Jurkat, Clone E6-1 (cell line): ENCODE measurements around the gene SLAMF7.

Source experiments
- DNase-seq: peaks from one replicate; pipeline ENCODE4 v3.0.0-alpha.2; 2011; ENCODE audit warnings: low read depth, low spot score
- H3K4me3 ChIP-seq: 2 replicates; pipeline ENCODE4 v1.5.1; 2011; ENCODE audit warnings: mild to moderate bottlenecking, low read length, control low read depth, moderate library complexity

Gene SLAMF7

GRCh38 chr1:160794376-160794775, 55.3 kb downstream of the SLAMF7 start:
- DNase-seq: no peak
- no peak overlapping the region for H3K4me3 ChIP-seq

GRCh38 chr1:160795951-160796383, 56.9 kb downstream of the SLAMF7 start, which contains the start of gene LY9:
Gene LY9 (plus strand): TSS chr1:160796174. CDS start chr1:160796188, 14 bp downstream.
- H3K4me3 ChIP-seq: peak within 1 kb of the TSS; percentile 58
- DNase-seq: peak; percentile 95

- DNase-seq: no peak
- H3K4me3 ChIP-seq: peak overlapping the region; percentile 58
These were observed 58.2 kb downstream of the SLAMF7 start for GRCh38 chr1:160797271-160797709.

- peak; percentile 83 for DNase-seq
- no peak overlapping the region; the same call in none of the 2 replicates for H3K4me3 ChIP-seq
These were observed 58.8 kb downstream of the SLAMF7 start for GRCh38 chr1:160797861-160798273.

- no peak for DNase-seq
- H3K4me3 ChIP-seq: no peak overlapping the region; the same call in 1 of the 2 replicates
These were observed 59.4 kb downstream of the SLAMF7 start for GRCh38 chr1:160798439-160798838.

- no peak overlapping the region for H3K4me3 ChIP-seq
- no peak for DNase-seq
These were observed 60.6 kb downstream of the SLAMF7 start for GRCh38 chr1:160799641-160800040.

- DNase-seq: no peak
These were observed 61.1 kb downstream of the SLAMF7 start for GRCh38 chr1:160800142-160800541.

GRCh38 chr1:160800645-160801408, 61.8 kb downstream of the SLAMF7 start:
- peak; percentile 61 for DNase-seq
- no peak overlapping the region for H3K4me3 ChIP-seq

More at GRCh38 chr1:160800142-160800541, 61.1 kb downstream of the SLAMF7 start:
- H3K4me3 ChIP-seq: no peak overlapping the region

- H3K4me3 ChIP-seq: no peak overlapping the region
- DNase-seq: no peak
These were observed 63.0 kb downstream of the SLAMF7 start for GRCh38 chr1:160801836-160802580.
